Middle frontal gyrus (tissue), 1 donor: ENCODE results near the gene CPEB4.

Experiments
- DNase-seq: peaks from one replicate; pipeline ENCODE4 v3.0.0-alpha.2; 2015; ENCODE audit warnings: low spot score; ENCODE audit errors: extremely low spot score

The CPEB4 gene

GRCh38 chr5:173911623-173912022, 23.5 kb downstream of the CPEB4 start:
- DNase-seq: no peak

- DNase-seq: no peak
Measured at GRCh38 chr5:173913686-173914321, 25.7 kb downstream of the CPEB4 start.

GRCh38 chr5:173915310-173916014, 27.3 kb downstream of the CPEB4 start:
- no peak for DNase-seq

- no peak for DNase-seq
Measured at GRCh38 chr5:173916233-173916632, 28.1 kb downstream of the CPEB4 start.

- DNase-seq: no peak
Measured at GRCh38 chr5:173917788-173918786, 29.9 kb downstream of the CPEB4 start.

GRCh38 chr5:173919443-173919842, 31.3 kb downstream of the CPEB4 start:
- no peak for DNase-seq

GRCh38 chr5:173920024-173920753, 32.0 kb downstream of the CPEB4 start:
- no peak for DNase-seq

- DNase-seq: no peak
Measured at GRCh38 chr5:173920866-173921555, 32.9 kb downstream of the CPEB4 start.

GRCh38 chr5:173922527-173922926, 34.4 kb downstream of the CPEB4 start:
- no peak for DNase-seq

GRCh38 chr5:173923218-173924095, 35.3 kb downstream of the CPEB4 start:
- DNase-seq: no peak

GRCh38 chr5:173924899-173925298, 36.8 kb downstream of the CPEB4 start:
- DNase-seq: no peak

- DNase-seq: no peak
Measured at GRCh38 chr5:173925449-173926071, 37.4 kb downstream of the CPEB4 start.

- DNase-seq: no peak
Measured at GRCh38 chr5:173926359-173926758, 38.2 kb downstream of the CPEB4 start.

- DNase-seq: no peak
Measured at GRCh38 chr5:173928871-173929574, 40.9 kb downstream of the CPEB4 start.

GRCh38 chr5:173932695-173933139, 44.6 kb downstream of the CPEB4 start:
- no peak for DNase-seq

GRCh38 chr5:173933901-173934300, 45.8 kb downstream of the CPEB4 start:
- DNase-seq: no peak

- no peak for DNase-seq
Measured at GRCh38 chr5:173935396-173935795, 47.2 kb downstream of the CPEB4 start.

GRCh38 chr5:173940269-173940668, 52.1 kb downstream of the CPEB4 start:
- no peak for DNase-seq
